VCaP (cell line): ENCODE results near the gene HPS5.

ENCODE experiments used
- H3K27ac ChIP-seq: fragments of 450-650 bp; 2 replicates; pipeline ENCODE4 v1.5.1; 2017
- TF ChIP-seq, protein P1 (sequence below): fragments of 450-650 bp; conservative IDR thresholded peaks from 2 replicates; pipeline ENCODE4 v1.5.1; 2017; ENCODE audit warnings: mild to moderate bottlenecking, moderate library complexity

Gene HPS5

DNA sequence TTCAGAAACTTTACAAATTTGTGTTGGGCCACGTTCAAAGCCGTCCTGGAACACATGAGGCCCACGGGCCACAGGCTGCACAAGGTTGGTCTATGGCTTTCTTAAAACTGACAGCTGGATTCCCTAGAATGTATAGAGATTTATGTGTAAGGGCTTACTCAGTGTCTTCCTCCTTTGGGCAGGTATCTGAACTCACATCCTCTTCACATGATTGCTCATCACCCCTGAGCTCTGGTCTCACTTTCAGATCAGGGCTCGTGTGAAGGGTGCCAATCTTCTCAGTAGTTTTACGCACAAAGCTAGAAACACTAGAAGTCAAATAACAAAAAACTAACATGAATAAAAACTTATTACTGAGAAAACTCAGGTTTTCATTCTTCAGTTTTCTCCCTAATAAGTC, 27.1 kb downstream of the HPS5 start:
- TF ChIP-seq, protein P1, sequence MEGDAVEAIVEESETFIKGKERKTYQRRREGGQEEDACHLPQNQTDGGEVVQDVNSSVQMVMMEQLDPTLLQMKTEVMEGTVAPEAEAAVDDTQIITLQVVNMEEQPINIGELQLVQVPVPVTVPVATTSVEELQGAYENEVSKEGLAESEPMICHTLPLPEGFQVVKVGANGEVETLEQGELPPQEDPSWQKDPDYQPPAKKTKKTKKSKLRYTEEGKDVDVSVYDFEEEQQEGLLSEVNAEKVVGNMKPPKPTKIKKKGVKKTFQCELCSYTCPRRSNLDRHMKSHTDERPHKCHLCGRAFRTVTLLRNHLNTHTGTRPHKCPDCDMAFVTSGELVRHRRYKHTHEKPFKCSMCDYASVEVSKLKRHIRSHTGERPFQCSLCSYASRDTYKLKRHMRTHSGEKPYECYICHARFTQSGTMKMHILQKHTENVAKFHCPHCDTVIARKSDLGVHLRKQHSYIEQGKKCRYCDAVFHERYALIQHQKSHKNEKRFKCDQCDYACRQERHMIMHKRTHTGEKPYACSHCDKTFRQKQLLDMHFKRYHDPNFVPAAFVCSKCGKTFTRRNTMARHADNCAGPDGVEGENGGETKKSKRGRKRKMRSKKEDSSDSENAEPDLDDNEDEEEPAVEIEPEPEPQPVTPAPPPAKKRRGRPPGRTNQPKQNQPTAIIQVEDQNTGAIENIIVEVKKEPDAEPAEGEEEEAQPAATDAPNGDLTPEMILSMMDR, result no peak
- H3K27ac ChIP-seq, result no peak overlapping the region

DNA sequence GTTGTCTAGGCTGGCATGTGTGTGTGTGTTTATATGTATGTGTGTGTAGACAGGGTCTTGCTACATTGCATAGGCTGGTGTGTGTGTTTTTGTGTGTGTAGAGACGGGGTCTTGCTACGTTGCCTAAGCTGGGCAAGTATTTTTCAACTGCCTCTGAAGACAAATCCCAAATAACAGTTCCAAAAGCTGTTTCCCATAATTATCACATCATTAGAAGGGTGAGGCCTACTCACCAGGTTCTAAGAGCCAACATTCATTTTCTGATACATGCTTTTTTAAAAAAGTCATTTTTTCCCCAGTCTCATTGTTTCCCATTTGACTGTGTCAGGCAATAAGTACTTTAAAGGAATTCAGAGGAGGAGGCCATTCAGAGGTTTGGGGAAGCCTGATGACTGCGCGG, 33.0 kb downstream of the HPS5 start:
- H3K27ac ChIP-seq, result no peak overlapping the region
- TF ChIP-seq, protein P1, result no peak

DNA sequence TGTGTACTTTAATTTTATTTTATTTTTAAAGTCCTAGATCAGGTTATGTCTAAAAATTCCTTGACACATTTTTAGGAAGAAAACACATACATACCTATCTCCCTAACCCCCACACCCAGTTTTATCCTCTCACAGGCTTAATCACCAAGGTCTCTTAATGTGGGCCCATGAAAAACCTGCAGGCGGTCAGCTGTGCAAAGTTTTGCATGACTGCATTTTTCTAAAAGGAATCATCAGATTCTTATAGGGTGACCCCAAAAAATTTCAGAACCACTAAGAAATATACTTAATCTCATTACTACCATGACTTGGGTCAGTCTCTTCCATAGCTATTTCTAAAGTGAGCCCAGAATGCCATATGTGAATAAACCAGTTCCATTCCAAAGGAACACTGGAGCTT, 36.1 kb downstream of the HPS5 start:
- H3K27ac ChIP-seq, result no peak overlapping the region
- TF ChIP-seq, protein P1, result no peak

DNA sequence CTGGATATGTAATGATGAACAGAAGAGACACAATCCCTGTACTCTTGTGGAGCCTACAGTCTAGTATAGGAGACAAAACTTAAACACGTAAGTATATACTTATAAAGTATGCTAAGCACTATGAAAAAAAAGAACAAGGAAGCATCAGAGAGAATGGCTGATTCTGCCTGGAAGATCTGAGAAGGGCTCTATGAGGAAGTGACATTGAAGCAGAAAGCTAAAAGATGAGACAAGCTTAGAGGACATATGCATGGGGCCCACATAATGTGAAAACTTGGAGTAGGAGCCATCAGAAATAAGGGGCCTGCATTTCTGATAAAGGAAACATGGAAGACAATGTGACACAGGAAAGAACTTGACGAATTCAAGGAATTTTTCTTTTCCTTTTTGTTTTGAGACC, 39.3 kb downstream of the HPS5 start:
- no peak overlapping the region for H3K27ac ChIP-seq
- TF ChIP-seq, protein P1, result no peak

DNA sequence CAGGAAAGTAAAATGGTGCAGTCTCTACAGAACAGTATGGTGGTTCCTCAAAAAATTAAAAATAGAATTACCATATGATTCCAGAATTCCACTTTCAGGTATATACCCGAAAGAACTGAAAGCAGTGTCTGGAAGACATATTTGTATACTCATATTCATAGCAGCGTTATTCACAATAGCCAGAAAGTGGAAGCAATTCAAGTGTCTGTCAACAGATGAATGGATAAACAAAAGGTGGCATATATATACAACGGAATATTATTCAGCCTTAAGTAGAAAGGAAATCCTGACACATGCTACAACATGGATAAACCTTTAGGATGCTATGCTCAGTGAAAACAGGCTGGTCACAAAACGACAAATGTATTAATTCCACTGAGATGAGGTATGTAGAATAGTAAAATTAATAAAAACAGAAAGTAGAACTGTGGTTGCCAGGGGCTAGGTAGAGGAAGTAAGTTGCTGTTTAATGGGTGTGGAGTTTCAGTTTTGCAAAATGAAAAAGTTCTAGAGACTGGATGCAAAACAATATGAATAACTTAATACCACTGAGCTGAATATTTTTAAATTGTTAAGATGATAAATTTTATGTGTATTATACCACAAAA, 41.4 kb downstream of the HPS5 start:
- TF ChIP-seq, protein P1, result no peak
- no peak overlapping the region for H3K27ac ChIP-seq

DNA sequence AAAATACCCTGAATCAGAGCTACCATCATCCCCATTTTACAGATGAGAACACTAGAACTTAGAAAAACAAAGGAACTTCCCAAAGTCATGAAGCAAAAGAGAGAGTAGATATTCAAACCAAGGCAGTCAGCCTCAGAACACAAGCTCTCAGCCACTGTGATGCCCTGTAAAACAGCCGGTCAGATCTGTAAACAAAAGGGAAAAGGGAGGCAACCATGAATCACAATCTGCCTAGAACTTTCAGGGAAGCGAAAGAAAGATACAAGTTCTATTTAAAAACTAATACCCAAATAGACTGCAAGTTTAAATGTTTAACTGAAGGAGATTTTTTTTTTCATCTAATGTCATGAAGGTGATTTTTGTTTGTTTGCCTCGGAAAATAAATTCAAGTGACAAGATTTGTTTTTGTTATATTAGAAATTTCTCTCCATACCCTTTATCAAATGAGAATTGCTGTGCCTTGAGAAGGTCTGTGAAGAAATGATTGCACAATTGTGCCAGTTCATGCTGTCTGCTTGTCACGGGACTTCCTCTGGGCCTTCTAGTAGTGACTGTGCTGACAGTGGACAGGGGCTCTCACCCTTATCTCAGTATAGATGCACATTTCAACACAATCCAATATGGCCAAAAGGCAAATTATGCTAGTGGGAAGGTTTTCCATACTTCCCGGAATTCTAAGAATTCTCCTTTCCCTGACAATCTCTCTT, 44.2 kb downstream of the HPS5 start:
- H3K27ac ChIP-seq, result no peak overlapping the region
- TF ChIP-seq, protein P1, result no peak

DNA sequence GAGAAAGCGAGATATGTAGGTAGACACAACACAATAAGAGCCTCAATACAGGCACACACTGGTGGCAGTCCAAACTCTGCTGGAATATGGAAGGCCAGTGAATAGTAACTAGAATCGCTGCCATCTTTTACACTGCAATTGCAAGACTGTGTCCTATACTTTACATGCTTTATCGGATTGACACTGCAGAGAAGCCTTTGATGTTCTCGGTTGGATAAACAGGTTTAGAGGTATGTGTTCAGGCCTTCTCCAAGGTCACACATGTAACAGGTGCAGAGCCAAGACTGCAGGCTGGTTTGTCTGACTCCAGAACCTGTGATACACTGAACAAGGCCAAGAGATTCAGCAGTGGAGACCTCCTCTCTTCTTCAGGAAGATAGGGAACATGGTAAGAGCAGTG, 50.7 kb downstream of the HPS5 start:
- no peak overlapping the region for H3K27ac ChIP-seq
- TF ChIP-seq, protein P1, result no peak
